ENCODE data around the gene DHODH. TPM values are rescaled to one million over a fixed set of nuclear protein-coding genes. Genes with fewer than 3 reads are reported as not detected.

Gene DHODH
- total and polyA plus RNA-seq, 2 donors from 2014 or later: 8.9 to 10.7 TPM

GRCh38 chr16:71974068-71974818 lies 34.3 kb upstream of the DHODH start:
- no peaks in the 10 kb centered on the region for H3K27me3 ChIP-seq (ENCODE audit: control insufficient read depth, insufficient read depth, low read length)
- DNase-seq: no peak
- FAIRE-seq: no peak
- no peak overlapping the region for H3K4me3 ChIP-seq (ENCODE audit: low read length in 3 of 3)
- no peak overlapping the region for H3K27ac ChIP-seq (ENCODE audit: low read depth in 2 of 2, low read length in 2 of 2)
- TF ChIP-seq CTCF (IDR thresholded peaks at IDR 0.05; ENCODE audit: borderline replicate concordance, extremely low read depth, insufficient read depth): no peak
- H3K4me1 ChIP-seq (ENCODE audit: control insufficient read depth in 2 of 3, insufficient read depth in 2 of 3, low read depth in 1 of 3, low read length in 3 of 3): no peaks in the 10 kb centered on the region
- no peaks in the 10 kb centered on the region for H3K36me3 ChIP-seq (ENCODE audit: control insufficient read depth in 2 of 3, insufficient read depth in 3 of 3, low read length in 3 of 3)
- H3K9ac ChIP-seq (ENCODE audit: low read length in 3 of 3): no peak overlapping the region
- intact Hi-C loops (cut with DNase I): no loop called here
- no peaks in the 10 kb centered on the region for H3K9me3 ChIP-seq (ENCODE audit: control insufficient read depth in 2 of 3, insufficient read depth in 1 of 3, low read length in 3 of 3)

DNA sequence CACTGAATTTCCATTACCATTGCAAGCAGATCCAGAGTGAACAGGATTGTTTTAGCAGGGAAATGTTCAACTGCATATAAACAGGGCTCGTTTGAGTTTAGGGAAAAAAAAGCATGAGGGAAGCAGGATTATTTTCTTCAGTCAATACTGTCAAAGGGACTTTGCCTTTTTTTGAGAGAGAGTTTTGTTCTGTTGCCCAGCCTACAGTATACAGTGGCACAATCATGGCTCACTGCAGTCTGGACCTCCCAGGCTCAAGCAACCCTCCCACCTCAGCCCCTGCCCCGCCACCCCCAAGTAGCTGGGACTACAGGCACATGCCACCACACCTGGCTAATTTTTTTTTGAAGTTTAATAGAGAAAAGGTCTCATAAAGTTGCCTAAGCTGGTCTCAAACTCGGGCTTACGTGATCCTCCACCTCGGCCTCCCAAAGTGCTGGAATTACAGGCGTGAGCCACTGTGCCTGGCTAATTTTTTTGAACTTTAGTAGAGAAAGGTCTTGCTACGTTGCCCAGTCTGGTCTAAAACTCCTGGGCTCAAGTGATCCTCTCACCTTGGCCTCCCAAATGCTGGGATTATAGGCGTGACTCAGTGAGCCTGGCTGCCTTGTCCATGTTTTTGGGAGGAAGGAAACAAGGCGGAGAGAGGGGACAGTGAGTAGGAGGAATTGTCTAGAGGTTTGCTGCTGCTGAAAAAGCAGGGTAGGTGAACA lies 23.1 kb upstream of the DHODH start:
- no peak for DNase-seq
- FAIRE-seq: no peak
- H3K36me3 ChIP-seq (ENCODE audit: control insufficient read depth in 2 of 3, insufficient read depth in 3 of 3, low read length in 3 of 3): no peaks in the 10 kb centered on the region
- no peaks in the 10 kb centered on the region for H3K9me3 ChIP-seq (ENCODE audit: control insufficient read depth in 2 of 3, insufficient read depth in 1 of 3, low read length in 3 of 3)
- H3K4me3 ChIP-seq (ENCODE audit: low read length in 3 of 3): no peak overlapping the region
- no peak for TF ChIP-seq CTCF (IDR thresholded peaks at IDR 0.05; ENCODE audit: borderline replicate concordance, extremely low read depth, insufficient read depth)
- no peak overlapping the region for H3K9ac ChIP-seq (ENCODE audit: low read length in 3 of 3)
- intact Hi-C loops (cut with DNase I): no loop called here
- no peaks in the 10 kb centered on the region for H3K27me3 ChIP-seq (ENCODE audit: control insufficient read depth, insufficient read depth, low read length)
- no peak overlapping the region for H3K27ac ChIP-seq (ENCODE audit: low read depth in 2 of 2, low read length in 2 of 2)
- H3K4me1 ChIP-seq (ENCODE audit: control insufficient read depth in 2 of 3, insufficient read depth in 2 of 3, low read depth in 1 of 3, low read length in 3 of 3): no peaks in the 10 kb centered on the region

DNA sequence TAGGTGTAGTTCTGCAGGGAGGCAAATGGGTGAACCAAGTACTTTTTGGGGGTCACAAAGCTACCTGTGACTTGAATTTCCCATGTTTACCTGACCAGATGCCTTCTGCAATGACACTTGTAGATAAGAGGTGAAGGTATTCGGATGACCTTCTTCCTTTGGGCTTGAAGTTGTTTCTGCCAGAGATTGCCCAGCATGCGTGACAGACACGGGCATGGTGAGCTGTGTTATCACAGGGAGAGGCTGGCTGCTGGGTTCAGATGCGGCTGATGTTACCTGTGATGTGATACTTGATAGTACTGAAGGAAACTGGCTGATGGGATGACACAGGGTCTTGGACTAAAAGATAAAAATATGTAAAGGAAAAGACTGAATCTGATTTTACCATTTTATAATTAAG lies 22.4 kb upstream of the DHODH start:
- no peak overlapping the region for H3K4me3 ChIP-seq (ENCODE audit: low read length in 3 of 3)
- no peak for TF ChIP-seq CTCF (IDR thresholded peaks at IDR 0.05; ENCODE audit: borderline replicate concordance, extremely low read depth, insufficient read depth)
- no peaks in the 10 kb centered on the region for H3K4me1 ChIP-seq (ENCODE audit: control insufficient read depth in 2 of 3, insufficient read depth in 2 of 3, low read depth in 1 of 3, low read length in 3 of 3)
- H3K27me3 ChIP-seq (ENCODE audit: control insufficient read depth, insufficient read depth, low read length): no peaks in the 10 kb centered on the region
- no peaks in the 10 kb centered on the region for H3K9me3 ChIP-seq (ENCODE audit: control insufficient read depth in 2 of 3, insufficient read depth in 1 of 3, low read length in 3 of 3)
- no peak for FAIRE-seq
- intact Hi-C loops (cut with DNase I): no loop called here
- no peaks in the 10 kb centered on the region for H3K36me3 ChIP-seq (ENCODE audit: control insufficient read depth in 2 of 3, insufficient read depth in 3 of 3, low read length in 3 of 3)
- H3K27ac ChIP-seq (ENCODE audit: low read depth in 2 of 2, low read length in 2 of 2): no peak overlapping the region
- no peak overlapping the region for H3K9ac ChIP-seq (ENCODE audit: low read length in 3 of 3)
- no peak for DNase-seq

Data from kidney (tissue), 14 donors.